Muscle layer of colon (tissue), 2 donors: ENCODE results near the gene LFNG.

Source experiments
- H3K27ac ChIP-seq: one replicate; pipeline ENCODE4 v1.7.0; 2013; ENCODE audit warnings: low read depth, mild to moderate bottlenecking, low read length, moderate library complexity
- H3K27me3 ChIP-seq, 2 donors: one replicate each; pipeline ENCODE4 v1.7.0; 2013; ENCODE audit warnings: low read length in 2 of 2, mild to moderate bottlenecking in 2 of 2; ENCODE audit not compliant: insufficient read depth in 2 of 2, control insufficient read depth in 1 of 2
- H3K36me3 ChIP-seq: one replicate; pipeline ENCODE4 v1.7.0; 2013; ENCODE audit warnings: mild to moderate bottlenecking, low read length; ENCODE audit not compliant: insufficient read depth
- H3K4me1 ChIP-seq: one replicate; pipeline ENCODE4 v1.7.0; 2013; ENCODE audit warnings: mild to moderate bottlenecking, low read length; ENCODE audit not compliant: insufficient read depth
- H3K4me3 ChIP-seq, 2 donors: one replicate each; pipeline ENCODE4 v1.7.0; 2013; ENCODE audit warnings: low read length in 2 of 2, low read depth in 1 of 2, mild to moderate bottlenecking in 1 of 2, moderate library complexity in 1 of 2
- H3K9ac ChIP-seq: one replicate; pipeline ENCODE4 v1.7.0; 2013; ENCODE audit warnings: low read length
- H3K9me3 ChIP-seq: one replicate; pipeline ENCODE4 v1.7.0; 2013; ENCODE audit warnings: mild to moderate bottlenecking, low read length
- donor health status: abdominal sarcoma.
- donor health status: Adenocarcinoma of cecum.

LFNG gene

DNA sequence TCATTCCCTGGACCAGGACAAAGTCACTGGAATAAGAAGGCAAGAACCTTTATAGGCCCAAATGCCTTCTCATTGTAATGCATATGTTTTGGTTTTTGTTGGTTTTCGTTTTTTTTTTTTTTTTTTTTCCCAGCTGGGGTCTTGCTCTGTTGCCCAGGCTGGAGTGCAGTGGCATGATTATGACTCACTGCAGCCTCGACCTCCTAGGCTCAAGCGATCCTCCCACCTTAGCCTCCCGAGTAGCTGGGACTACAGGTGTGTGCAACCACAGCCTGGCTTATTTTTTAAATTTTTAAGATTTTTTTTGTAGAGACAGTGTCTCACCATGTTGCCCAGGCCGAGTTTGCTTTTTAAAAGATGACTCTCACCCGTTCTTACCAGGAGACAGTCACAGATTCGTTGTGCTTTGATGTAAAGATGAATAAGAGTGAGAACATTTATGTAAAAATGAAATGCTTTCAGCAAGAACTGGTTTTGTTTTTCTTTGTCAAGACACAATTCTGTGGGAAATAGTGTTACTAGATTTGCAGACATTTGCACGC, 46.8 kb downstream of the LFNG start:
- Histone ChIP-seq H3K4me3 (no peak overlapping the region), H3K4me1 (no peaks in the 10 kb centered on the region), H3K27me3 (no peaks in the 10 kb centered on the region), H3K9me3 (no peaks in the 10 kb centered on the region), H3K36me3 (no peaks in the 10 kb centered on the region), H3K9ac (no peak overlapping the region), H3K27ac (no peak overlapping the region)

DNA sequence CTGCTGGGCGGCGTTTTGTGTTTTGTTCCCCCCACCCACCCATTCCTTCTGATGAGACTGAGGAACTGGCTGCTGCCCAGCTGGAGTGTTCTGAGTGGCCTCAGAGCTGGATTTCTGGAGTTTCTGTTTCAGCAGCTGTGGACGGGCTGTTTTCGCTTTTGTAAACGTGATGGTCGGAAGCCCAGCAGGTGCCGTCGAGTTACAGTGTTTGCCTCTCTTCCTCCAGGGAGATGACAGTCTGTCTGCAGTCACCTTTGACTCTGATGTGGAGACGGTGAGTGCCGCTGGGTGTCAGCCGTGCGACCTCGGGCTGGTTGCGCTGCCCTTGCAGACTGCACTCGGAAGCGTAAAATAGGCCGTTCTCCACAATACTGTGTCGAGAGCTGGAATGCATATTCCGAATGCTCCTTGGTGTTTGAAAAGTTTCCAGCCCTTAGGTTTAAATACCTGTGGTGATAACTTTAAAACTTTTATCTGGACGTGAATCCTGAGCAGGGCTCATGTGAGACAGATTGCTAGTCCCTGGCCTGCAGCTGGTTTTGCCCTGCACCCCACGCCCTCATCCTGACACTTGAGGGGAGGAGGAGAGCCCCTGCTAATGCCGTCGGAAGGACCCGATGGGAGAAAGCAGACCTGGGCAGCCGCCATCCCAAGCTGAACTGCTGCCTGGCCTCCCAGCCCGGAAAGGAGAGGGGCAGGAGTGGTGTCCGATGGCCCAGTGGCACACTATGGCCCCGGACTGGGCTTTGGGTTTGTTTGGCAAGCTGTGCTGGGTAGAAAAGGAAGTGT, 47.5 kb downstream of the LFNG start:
- Histone ChIP-seq H3K27me3 (no peaks in the 10 kb centered on the region), H3K4me1 (no peaks in the 10 kb centered on the region), H3K4me3 (no peak overlapping the region), H3K27ac (no peak overlapping the region), H3K9ac (no peak overlapping the region), H3K9me3 (no peaks in the 10 kb centered on the region), H3K36me3 (no peaks in the 10 kb centered on the region)

DNA sequence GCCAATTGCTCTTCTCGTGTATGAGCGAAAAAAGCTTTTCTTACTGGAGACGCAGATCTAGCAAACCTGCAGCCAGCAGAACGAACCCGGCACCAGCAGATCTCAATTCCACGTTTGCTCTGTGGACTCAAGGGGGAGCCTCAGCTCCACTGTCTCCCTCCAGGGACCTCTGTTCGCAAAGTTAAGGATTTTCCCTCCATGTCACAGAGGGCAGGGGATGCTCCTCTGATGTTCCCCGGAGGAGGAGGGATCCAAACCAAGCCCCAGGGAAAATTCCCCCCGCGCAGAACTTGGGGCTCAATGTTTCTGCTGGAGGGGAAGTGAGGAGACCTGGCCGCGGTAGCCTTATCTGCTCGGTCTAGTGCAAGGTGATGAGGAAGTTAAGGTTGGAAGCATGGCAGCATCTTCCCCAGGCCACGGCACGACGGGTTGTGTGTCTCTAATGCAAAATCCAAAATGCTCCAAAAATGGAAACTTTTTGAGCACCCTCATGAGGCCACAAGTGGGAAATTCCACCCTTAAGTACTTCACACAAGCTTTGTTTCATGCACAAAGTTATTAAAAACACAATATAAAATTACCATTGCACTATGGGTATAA, 48.2 kb downstream of the LFNG start:
- no peak overlapping the region for H3K9ac ChIP-seq
- no peaks in the 10 kb centered on the region for H3K27me3 ChIP-seq
- H3K27ac ChIP-seq, result no peak overlapping the region
- no peaks in the 10 kb centered on the region for H3K4me1 ChIP-seq
- H3K36me3 ChIP-seq, result no peaks in the 10 kb centered on the region
- H3K4me3 ChIP-seq, result no peak overlapping the region
- no peaks in the 10 kb centered on the region for H3K9me3 ChIP-seq

DNA sequence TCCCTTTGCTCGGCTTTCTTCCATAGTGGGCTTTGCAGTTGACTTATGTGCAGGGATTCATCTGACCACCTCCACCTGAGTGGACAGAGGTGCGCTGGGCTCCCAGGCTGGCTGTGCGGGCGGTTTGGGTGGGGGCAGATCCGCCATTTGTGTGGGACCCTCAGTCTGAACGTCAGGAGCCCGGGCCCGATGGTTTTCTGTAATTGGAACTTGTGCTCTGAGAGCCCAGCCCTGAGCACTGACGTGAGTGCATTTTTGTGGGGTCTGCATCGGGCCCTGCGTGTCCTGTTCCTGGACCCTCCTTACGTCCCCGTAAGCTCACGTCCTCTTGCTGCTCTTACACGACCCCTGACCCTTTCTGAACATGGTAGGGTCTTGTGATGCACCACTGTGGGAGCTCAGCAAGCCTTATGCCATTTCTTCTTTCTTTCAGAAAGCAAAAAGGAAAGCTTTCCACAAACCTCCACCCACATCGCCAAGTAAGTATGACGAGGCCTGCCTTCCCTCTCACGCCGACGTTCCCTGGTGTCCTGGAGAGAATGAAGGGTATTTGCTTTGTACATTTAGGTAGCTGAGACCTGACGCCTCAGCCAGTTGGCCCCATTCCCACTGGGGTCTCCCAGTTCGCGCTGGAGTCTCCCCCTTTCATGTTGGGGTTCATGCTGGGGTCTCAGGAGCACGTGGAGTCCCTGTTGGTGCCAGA, 49.1 kb downstream of the LFNG start:
- H3K4me1 ChIP-seq, result no peaks in the 10 kb centered on the region
- peaks cover 4% of the 10 kb centered on the region for H3K36me3 ChIP-seq
- no peaks in the 10 kb centered on the region for H3K27me3 ChIP-seq
- no peak overlapping the region for H3K4me3 ChIP-seq
- no peaks in the 10 kb centered on the region for H3K9me3 ChIP-seq
- H3K27ac ChIP-seq, result no peak overlapping the region
- no peak overlapping the region for H3K9ac ChIP-seq

DNA sequence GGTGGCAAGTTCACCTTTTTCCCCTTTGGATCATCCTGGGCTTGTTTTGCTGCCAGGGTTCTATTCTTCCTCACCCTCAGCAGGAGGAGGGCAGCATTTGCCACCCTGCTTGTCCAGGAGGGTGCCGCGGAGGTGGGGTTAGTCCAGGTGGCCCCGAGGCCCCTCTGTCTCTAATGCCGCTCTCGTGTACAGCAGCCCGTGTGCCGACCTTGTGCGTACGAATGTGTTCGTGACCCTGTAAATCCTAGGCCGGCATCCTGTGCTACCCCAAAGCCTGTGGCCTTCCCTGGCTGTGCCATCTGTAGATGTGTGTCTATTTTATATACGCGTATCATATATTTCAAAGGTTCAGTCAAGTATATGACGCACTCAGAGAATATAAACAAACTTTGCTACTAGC, 49.8 kb downstream of the LFNG start:
- H3K9me3 ChIP-seq, result no peaks in the 10 kb centered on the region
- H3K9ac ChIP-seq, result no peak overlapping the region
- H3K27me3 ChIP-seq, result no peaks in the 10 kb centered on the region
- H3K4me1 ChIP-seq, result no peaks in the 10 kb centered on the region
- H3K36me3 ChIP-seq, result peaks cover 11% of the 10 kb centered on the region
- no peak overlapping the region for H3K4me3 ChIP-seq
- H3K27ac ChIP-seq, result no peak overlapping the region

DNA sequence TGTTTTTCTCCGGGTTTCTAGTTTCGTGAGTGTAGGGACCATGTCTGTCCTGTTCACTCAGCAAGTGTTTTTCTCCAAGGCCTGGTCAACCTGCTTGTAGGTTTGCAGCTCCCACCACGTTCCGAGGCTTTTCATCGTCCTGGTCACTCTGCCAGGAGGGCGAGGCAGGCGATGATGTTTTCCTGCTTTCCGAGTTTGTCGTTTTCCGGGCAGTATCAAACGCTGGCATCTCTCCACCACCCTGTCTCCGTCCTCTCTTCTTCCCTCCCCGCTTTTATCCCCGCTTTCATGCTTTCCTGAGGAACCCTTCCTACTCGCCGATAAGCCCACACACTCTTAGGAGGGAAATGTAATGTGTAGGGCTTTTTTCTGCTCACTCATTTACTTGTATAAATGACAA, 50.4 kb downstream of the LFNG start:
- H3K4me1 ChIP-seq, result no peaks in the 10 kb centered on the region
- H3K4me3 ChIP-seq, result no peak overlapping the region
- H3K9me3 ChIP-seq, result no peaks in the 10 kb centered on the region
- no peaks in the 10 kb centered on the region for H3K27me3 ChIP-seq
- no peak overlapping the region for H3K27ac ChIP-seq
- no peak overlapping the region for H3K9ac ChIP-seq
- peaks cover 16% of the 10 kb centered on the region for H3K36me3 ChIP-seq

DNA sequence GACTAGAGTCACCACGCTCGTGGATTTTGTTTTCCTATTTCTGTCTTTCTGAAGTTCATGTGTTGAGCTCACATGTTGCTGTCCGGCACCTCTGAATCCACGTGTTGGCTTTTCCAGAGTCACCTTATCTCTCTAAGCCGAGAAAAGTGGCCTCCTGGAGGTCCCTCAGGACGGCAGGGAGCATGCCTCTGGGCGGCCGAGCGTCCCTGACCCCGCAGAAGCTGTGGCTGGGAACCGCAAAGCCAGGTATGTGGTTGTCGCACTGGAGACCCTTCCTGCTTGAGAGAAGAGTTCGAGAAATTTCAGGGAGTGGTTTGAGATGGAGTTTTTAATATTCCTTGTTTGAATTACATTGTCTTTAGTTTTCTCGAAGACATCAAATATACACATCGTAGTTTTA, 51.8 kb downstream of the LFNG start:
- Histone ChIP-seq H3K4me1 (no peaks in the 10 kb centered on the region), H3K27me3 (no peaks in the 10 kb centered on the region), H3K27ac (no peak overlapping the region), H3K9ac (no peak overlapping the region), H3K9me3 (no peaks in the 10 kb centered on the region), H3K4me3 (no peak overlapping the region), H3K36me3 (peaks cover 16% of the 10 kb centered on the region)

DNA sequence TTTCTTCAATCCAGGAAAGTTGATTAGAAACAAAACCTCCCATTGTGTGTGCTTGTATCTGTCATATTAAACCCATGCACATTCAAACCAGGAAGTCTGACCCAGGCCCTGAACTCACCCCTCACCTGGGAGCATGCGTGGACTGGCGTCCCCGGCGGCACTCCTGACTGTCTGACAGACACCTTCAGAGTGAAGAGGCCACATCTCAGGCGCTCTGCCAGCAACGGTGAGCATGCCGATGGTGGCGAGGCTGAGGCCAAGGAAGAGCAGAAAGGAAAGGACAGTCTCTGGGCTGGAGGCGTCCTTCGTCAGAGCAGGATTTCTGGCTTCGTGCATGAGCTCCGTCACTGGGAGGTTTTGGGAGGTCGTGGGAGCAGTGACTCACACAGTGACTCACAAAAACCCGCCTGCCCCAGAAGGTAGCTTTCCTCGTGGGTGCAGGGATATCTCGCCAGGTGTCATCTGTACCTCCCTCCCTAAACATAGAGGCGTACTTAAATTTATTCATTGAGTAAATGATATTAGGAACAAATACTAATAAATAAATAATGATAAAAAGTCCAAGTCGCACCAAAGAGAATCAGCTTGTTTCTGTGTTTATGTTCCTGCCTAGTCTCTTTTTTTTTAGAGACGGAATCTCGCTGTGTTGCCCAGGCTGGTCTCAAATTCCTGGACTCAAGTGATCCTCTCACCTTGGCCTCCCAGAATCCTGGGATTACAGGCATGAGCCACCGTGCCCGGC, 52.7 kb downstream of the LFNG start:
- Histone ChIP-seq H3K27ac (no peak overlapping the region), H3K4me1 (no peaks in the 10 kb centered on the region), H3K4me3 (no peak overlapping the region), H3K27me3 (no peaks in the 10 kb centered on the region), H3K36me3 (peaks cover 16% of the 10 kb centered on the region), H3K9me3 (no peaks in the 10 kb centered on the region), H3K9ac (no peak overlapping the region)

DNA sequence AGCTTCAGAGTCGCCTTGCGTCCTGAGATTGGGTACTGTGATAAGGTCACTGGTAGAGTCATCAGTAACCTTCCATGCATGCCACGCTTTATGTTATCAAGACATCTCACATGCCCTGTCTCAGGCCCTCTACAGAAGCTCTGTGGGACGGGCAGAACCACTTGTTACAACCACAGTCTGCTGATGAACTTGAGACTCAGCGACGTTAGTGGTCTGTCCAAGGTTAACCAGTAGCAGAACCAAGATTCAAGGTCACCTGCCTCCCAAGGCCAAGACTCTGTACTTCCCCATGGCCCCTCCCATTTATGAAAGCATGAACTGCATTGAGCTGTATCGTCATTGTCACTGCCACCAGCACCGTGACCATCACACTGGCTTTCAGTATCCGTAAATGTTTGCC, 54.2 kb downstream of the LFNG start:
- H3K27me3 ChIP-seq, result no peaks in the 10 kb centered on the region
- H3K4me3 ChIP-seq, result no peak overlapping the region
- H3K36me3 ChIP-seq, result peaks cover 16% of the 10 kb centered on the region
- no peaks in the 10 kb centered on the region for H3K9me3 ChIP-seq
- H3K4me1 ChIP-seq, result no peaks in the 10 kb centered on the region
- H3K27ac ChIP-seq, result no peak overlapping the region
- no peak overlapping the region for H3K9ac ChIP-seq

DNA sequence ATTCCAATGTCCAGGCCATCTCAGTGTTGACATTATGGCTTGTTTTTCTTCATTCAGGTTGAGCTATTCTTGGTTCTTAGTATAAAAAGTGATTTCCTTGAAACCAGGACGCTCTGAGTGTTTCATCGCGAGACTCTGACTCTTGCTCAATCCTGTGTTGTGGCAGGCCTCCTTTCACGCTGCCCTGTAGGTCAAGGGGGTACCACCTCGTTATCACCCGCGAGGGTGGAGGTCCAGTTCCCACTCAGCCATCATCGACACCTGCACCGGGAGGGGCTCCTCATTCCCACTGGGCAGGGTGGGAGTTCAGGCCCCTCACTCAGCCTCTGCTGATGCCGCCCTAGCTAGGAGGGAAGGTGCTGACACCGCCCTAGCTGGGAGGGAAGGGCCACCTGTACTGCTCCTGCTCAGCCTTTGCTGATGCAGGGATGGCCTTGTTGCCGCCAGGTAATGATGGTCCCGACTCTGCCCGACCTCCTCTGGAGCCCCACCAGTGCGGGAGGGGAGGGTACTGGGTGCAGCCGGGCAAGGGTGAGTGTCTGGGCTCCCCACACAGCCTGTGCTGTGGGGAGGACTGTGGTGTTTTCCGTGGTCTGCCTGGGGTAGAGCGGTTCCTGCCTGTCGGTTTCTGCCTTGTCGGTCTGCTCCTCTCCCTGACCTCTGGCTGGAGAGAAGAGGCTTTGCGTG, 55.6 kb downstream of the LFNG start:
- H3K9me3 ChIP-seq, result no peaks in the 10 kb centered on the region
- H3K9ac ChIP-seq, result no peak overlapping the region
- H3K27ac ChIP-seq, result no peak overlapping the region
- H3K4me1 ChIP-seq, result no peaks in the 10 kb centered on the region
- no peak overlapping the region for H3K4me3 ChIP-seq
- H3K36me3 ChIP-seq, result peaks cover 23% of the 10 kb centered on the region
- H3K27me3 ChIP-seq, result no peaks in the 10 kb centered on the region
